GM12878 (cell line): ENCODE measurements around the gene CENPH.

ENCODE experiments used
- CEBPB ChIP-seq, 2 experiments: fragments of 150-350 bp in 1 of 2; IDR thresholded peaks; 2 replicates each; pipeline ENCODE4 v1.6.1; 2012 to 2014; ENCODE audit warnings: low read depth in 2 of 2, low read length in 2 of 2, borderline replicate concordance in 1 of 2, inconsistent platforms in 1 of 2
- HCFC1 ChIP-seq: fragments of 150-350 bp; IDR thresholded peaks from 2 replicates; pipeline ENCODE4 v1.6.1; 2014; ENCODE audit warnings: low read length
- TF ChIP-seq, protein P1 (sequence below), 3 experiments: IDR thresholded peaks in 2 of 3; conservative IDR thresholded peaks in 1 of 3; 2 replicates each; pipeline ENCODE4 v1.5.1; 2011; ENCODE audit warnings: low read depth in 3 of 3, low read length in 3 of 3, mild to moderate bottlenecking in 3 of 3, control low read depth in 2 of 3, moderate library complexity in 2 of 3, inconsistent platforms in 1 of 3, mixed read lengths in 1 of 3; ENCODE audit not compliant: control insufficient read depth in 2 of 3, insufficient read depth in 1 of 3; ENCODE audit errors: extremely low read depth in 1 of 3
- TF ChIP-seq, protein P2 (sequence below): fragments of 450-650 bp; IDR thresholded peaks from 2 replicates; pipeline ENCODE4 v1.6.1; 2017; ENCODE audit warnings: mild to moderate bottlenecking, low read depth, inconsistent platforms; ENCODE audit not compliant: poor library complexity, severe bottlenecking

- TF ChIP-seq, protein P1, sequence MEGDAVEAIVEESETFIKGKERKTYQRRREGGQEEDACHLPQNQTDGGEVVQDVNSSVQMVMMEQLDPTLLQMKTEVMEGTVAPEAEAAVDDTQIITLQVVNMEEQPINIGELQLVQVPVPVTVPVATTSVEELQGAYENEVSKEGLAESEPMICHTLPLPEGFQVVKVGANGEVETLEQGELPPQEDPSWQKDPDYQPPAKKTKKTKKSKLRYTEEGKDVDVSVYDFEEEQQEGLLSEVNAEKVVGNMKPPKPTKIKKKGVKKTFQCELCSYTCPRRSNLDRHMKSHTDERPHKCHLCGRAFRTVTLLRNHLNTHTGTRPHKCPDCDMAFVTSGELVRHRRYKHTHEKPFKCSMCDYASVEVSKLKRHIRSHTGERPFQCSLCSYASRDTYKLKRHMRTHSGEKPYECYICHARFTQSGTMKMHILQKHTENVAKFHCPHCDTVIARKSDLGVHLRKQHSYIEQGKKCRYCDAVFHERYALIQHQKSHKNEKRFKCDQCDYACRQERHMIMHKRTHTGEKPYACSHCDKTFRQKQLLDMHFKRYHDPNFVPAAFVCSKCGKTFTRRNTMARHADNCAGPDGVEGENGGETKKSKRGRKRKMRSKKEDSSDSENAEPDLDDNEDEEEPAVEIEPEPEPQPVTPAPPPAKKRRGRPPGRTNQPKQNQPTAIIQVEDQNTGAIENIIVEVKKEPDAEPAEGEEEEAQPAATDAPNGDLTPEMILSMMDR (IDR thresholded peaks at IDR 0.05 in 2 of 3, conservative IDR thresholded peaks at IDR 0.05 in 1 of 3; ENCODE audit: control insufficient read depth in 2 of 3, extremely low read depth in 1 of 3, insufficient read depth in 1 of 3, low read depth in 3 of 3, low read length in 3 of 3), result no peak
- TF ChIP-seq HCFC1 (no peak), CEBPB (IDR thresholded peaks at IDR 0.05; ENCODE audit: borderline replicate concordance in 1 of 2, low read depth in 2 of 2, low read length in 2 of 2) (no peak)
- TF ChIP-seq, protein P2, sequence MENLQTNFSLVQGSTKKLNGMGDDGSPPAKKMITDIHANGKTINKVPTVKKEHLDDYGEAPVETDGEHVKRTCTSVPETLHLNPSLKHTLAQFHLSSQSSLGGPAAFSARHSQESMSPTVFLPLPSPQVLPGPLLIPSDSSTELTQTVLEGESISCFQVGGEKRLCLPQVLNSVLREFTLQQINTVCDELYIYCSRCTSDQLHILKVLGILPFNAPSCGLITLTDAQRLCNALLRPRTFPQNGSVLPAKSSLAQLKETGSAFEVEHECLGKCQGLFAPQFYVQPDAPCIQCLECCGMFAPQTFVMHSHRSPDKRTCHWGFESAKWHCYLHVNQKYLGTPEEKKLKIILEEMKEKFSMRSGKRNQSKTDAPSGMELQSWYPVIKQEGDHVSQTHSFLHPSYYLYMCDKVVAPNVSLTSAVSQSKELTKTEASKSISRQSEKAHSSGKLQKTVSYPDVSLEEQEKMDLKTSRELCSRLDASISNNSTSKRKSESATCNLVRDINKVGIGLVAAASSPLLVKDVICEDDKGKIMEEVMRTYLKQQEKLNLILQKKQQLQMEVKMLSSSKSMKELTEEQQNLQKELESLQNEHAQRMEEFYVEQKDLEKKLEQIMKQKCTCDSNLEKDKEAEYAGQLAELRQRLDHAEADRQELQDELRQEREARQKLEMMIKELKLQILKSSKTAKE, result no peak
These were observed 49.4 kb downstream of the CENPH start for GRCh38 chr5:69238760-69239251.
